IMR-90 (cell line): Measurements from ENCODE around the gene AKAP13. TPM values are rescaled to one million over a fixed set of nuclear protein-coding genes. Genes with fewer than 3 reads are reported as not detected.

Source experiments
- ATAC-seq: fragments of 200-7000 bp; cut with Tn5 transposase; 2 replicates; pipeline ENCODE4 v1.9.1; 2020; ENCODE audit warnings: low read depth, mild to moderate bottlenecking, moderate library complexity
- BruUV-seq: library from RNA; stranded (reverse); fragments of 400-500 nt; replicated peaks from 2 replicates; lab custom pipeline; 2021; lab: Mats Ljungman, UMichigan
- CTCF ChIA-PET: fragments of 300-600 bp; formaldehyde crosslinking; extraction: SDS; loops from one replicate; lab custom pipeline; 2021; ENCODE audit warnings: antibody characterized with exemption; lab: Yijun Ruan, JAX
- POLR2A ChIA-PET: fragments of 300-600 bp; sonication (Branson Sonifier 250); formaldehyde crosslinking; loops from one replicate; lab custom pipeline; 2022; ENCODE audit warnings: antibody characterized with exemption; ENCODE audit not compliant: unreplicated experiment; lab: Charles Lee
- DNase-seq: peaks from one replicate; pipeline ENCODE4 v3.0.0; 2013
- H2AFZ ChIP-seq: replicated peaks from 2 replicates; pipeline ENCODE3; 2013; ENCODE audit warnings: low read length, mild to moderate bottlenecking; ENCODE audit not compliant: poor library complexity
- H2AK5ac ChIP-seq: 2 replicates; pipeline ENCODE4 v1.6.1; 2013; ENCODE audit warnings: low read depth, low read length, inconsistent platforms
- H2AK9ac ChIP-seq: replicated peaks from 2 replicates; pipeline ENCODE3; 2013; ENCODE audit warnings: mild to moderate bottlenecking, low read depth, low read length, moderate library complexity; ENCODE audit not compliant: poor library complexity
- H2BK120ac ChIP-seq: 2 replicates; pipeline ENCODE4 v1.6.1; 2013; ENCODE audit warnings: low read depth, low read length, inconsistent platforms
- H2BK15ac ChIP-seq: 3 replicates; pipeline ENCODE4 v1.6.1; 2013; ENCODE audit warnings: low read depth, low read length, inconsistent platforms
- H2BK20ac ChIP-seq: 2 replicates; pipeline ENCODE4 v1.6.1; 2013; ENCODE audit warnings: low read depth, mild to moderate bottlenecking, inconsistent platforms, low read length, moderate library complexity
- H2BK5ac ChIP-seq: 2 replicates; pipeline ENCODE4 v1.6.1; 2013; ENCODE audit warnings: mild to moderate bottlenecking, low read depth, low read length, inconsistent platforms; ENCODE audit not compliant: poor library complexity, severe bottlenecking
- H3K14ac ChIP-seq: replicated peaks from 2 replicates; pipeline ENCODE4 v1.6.1; 2013; ENCODE audit warnings: low read depth, low read length, inconsistent platforms
- H3K18ac ChIP-seq: 2 replicates; pipeline ENCODE4 v1.6.1; 2013; ENCODE audit warnings: low read depth, low read length, control low read depth
- H3K23ac ChIP-seq: 2 replicates; pipeline ENCODE4 v1.6.1; 2013; ENCODE audit warnings: low read depth, low read length, inconsistent platforms
- H3K27ac ChIP-seq: 2 replicates; pipeline ENCODE4 v1.5.1; 2013; ENCODE audit warnings: mild to moderate bottlenecking, control low read depth, low read length; ENCODE audit not compliant: insufficient read depth
- H3K27me3 ChIP-seq: 2 replicates; pipeline ENCODE4 v1.6.1; 2013; ENCODE audit warnings: low read length; ENCODE audit not compliant: control insufficient read depth, insufficient read depth
- H3K36me3 ChIP-seq: 2 replicates; pipeline ENCODE4 v1.6.1; 2013; ENCODE audit warnings: low read length, mixed read lengths; ENCODE audit not compliant: control insufficient read depth, insufficient read depth
- H3K4ac ChIP-seq: 2 replicates; pipeline ENCODE4 v1.6.1; 2013; ENCODE audit warnings: low read depth, low read length, inconsistent platforms
- H3K4me1 ChIP-seq: 2 replicates; pipeline ENCODE4 v1.6.1; 2013; ENCODE audit warnings: low read length, mixed read lengths; ENCODE audit not compliant: control insufficient read depth, insufficient read depth
- H3K4me2 ChIP-seq: 2 replicates; pipeline ENCODE4 v1.6.1; 2013; ENCODE audit warnings: low read depth, mild to moderate bottlenecking, control low read depth, low read length, moderate library complexity
- H3K4me3 ChIP-seq: 2 replicates; pipeline ENCODE4 v1.5.1; 2013; ENCODE audit warnings: low read depth, mild to moderate bottlenecking, control low read depth, low read length, moderate library complexity; ENCODE audit not compliant: insufficient read depth
- H3K56ac ChIP-seq: 2 replicates; pipeline ENCODE4 v1.6.1; 2013; ENCODE audit warnings: low read length, inconsistent platforms; ENCODE audit not compliant: insufficient read depth; ENCODE audit errors: extremely low read depth
- H3K79me1 ChIP-seq, 2 experiments: 2 replicates each; pipeline ENCODE4 v1.6.1; 2013; ENCODE audit warnings: low read length in 2 of 2, inconsistent platforms in 1 of 2, low read depth in 1 of 2
- H3K9ac ChIP-seq: 2 replicates; pipeline ENCODE4 v1.6.1; 2013; ENCODE audit warnings: low read depth, low read length, control low read depth
- H3K9me1 ChIP-seq: 2 replicates; pipeline ENCODE4 v1.6.1; 2013; ENCODE audit warnings: low read length, inconsistent platforms; ENCODE audit not compliant: insufficient read depth
- H3K9me3 ChIP-seq: 2 replicates; pipeline ENCODE4 v1.6.1; 2013; ENCODE audit warnings: low read length; ENCODE audit not compliant: control insufficient read depth, insufficient read depth
- H4K20me1 ChIP-seq: 2 replicates; pipeline ENCODE4 v1.6.1; 2013; ENCODE audit warnings: low read length, inconsistent platforms; ENCODE audit not compliant: insufficient read depth
- H4K5ac ChIP-seq: 2 replicates; pipeline ENCODE4 v1.6.1; 2013; ENCODE audit warnings: mild to moderate bottlenecking, low read depth, low read length, control low read depth
- H4K8ac ChIP-seq, 2 experiments: 2 replicates each; pipeline ENCODE4 v1.6.1; 2013; ENCODE audit warnings: low read depth in 2 of 2, low read length in 2 of 2, control low read depth in 1 of 2, inconsistent platforms in 1 of 2
- H4K91ac ChIP-seq: 2 replicates; pipeline ENCODE4 v1.6.1; 2013; ENCODE audit warnings: low read depth, low read length, inconsistent platforms; ENCODE audit not compliant: insufficient read depth
- BHLHE40 ChIP-seq: fragments of 150-350 bp; IDR thresholded peaks from 2 replicates; pipeline ENCODE4 v1.6.1; 2016; ENCODE audit warnings: mild to moderate bottlenecking, low read depth, low read length
- CHD1 ChIP-seq: IDR thresholded peaks from 2 replicates; pipeline ENCODE4 v1.6.1; 2012; ENCODE audit warnings: low read depth, low read length, improper control_type of control experiment
- FOS ChIP-seq: fragments of 150-350 bp; IDR thresholded peaks from 2 replicates; pipeline ENCODE4 v1.6.1; 2016; ENCODE audit warnings: low read depth, low read length
- RCOR1 ChIP-seq: IDR thresholded peaks from 2 replicates; pipeline ENCODE4 v1.6.1; 2012; ENCODE audit warnings: mild to moderate bottlenecking, low read length, improper control_type of control experiment; ENCODE audit not compliant: insufficient replicate concordance
- RFX5 ChIP-seq: IDR thresholded peaks from 2 replicates; pipeline ENCODE4 v1.8.0; 2012; ENCODE audit warnings: low read depth, mild to moderate bottlenecking, low read length, moderate library complexity
- WGBS, 2 experiments: methylation state at CpG; one replicate each; pipeline versions ENCODE4 v1.1.5 to v1.1.7; 2013; ENCODE audit warnings: missing lambda C conversion rate in 2 of 2; ENCODE audit not compliant: insufficient read length in 1 of 2; ENCODE audit errors: extremely low coverage in 2 of 2; 5-methylcytosine and 5-hydroxymethylcytosine counted together
- dilution Hi-C: fragments of 300-500 bp; cut with HindIII; formaldehyde crosslinking; loops from one replicate; pipeline ENCODE4 v1.14.3; 2018; ENCODE audit warnings: low sequenced_read_pairs; ENCODE audit not compliant: unreplicated experiment
- in situ Hi-C: fragments of 300-500 bp; cut with MboI; formaldehyde crosslinking; loops from 3 replicates; pipeline ENCODE4 v1.14.3; 2019; ENCODE audit warnings: low sequenced_read_pairs, inconsistent platforms, mixed read lengths
- intact Hi-C: fragments of 100-400 bp; cut with micrococcal nuclease; formaldehyde crosslinking; loops from 2 replicates; pipeline ENCODE4 v1.10.0; 2022
- polyA plus RNA-seq, 3 experiments: library from polyadenylated mRNA; depleted of rRNA; stranded (reverse); fragments of >200 nt; gene quantifications; 2 replicates each; pipeline ENCODE4 v1.2.3, GENCODE V29; 2012; ENCODE audit warnings: low replicate concordance in 1 of 3
- total RNA-seq: library from RNA; depleted of rRNA; stranded (reverse); fragments of >200 nt; gene quantifications from 2 replicates; pipeline ENCODE4 v1.2.3, GENCODE V29; 2012
- TF ChIP-seq, protein P1 (sequence below): fragments of 150-350 bp; IDR thresholded peaks from 2 replicates; pipeline ENCODE4 v1.6.1; 2017; ENCODE audit warnings: mild to moderate bottlenecking, antibody characterized with exemption, low read length, low read depth
- TF ChIP-seq, protein P2 (sequence below): conservative IDR thresholded peaks from 2 replicates; pipeline ENCODE4 v1.5.1; 2012; ENCODE audit warnings: mild to moderate bottlenecking, low read depth, low read length, improper control_type of control experiment

Gene AKAP13
- total and polyA plus RNA-seq, 2 of the 4 experiments (the other 2 are of a cell fraction) = 10.4 to 46.4 TPM

DNA sequence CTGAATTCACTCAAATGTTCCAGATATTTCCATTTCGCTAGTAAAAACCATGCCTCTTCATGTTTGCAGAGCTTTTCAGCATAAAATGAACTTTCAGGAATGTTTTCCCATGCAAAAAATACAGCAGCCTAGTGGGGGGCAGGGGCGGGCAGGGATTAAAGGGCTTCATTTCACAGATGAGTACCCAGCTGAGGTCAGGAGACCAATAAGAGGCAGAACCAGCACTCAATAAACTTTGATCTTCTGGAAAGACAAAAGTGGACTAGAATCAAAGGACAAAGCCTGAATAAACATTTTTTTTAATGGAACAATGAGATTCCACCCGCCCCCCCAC is 406.3 kb downstream of the AKAP13 start:
- Histone ChIP-seq H3K27ac (no peak overlapping the region), H3K9ac (no peak overlapping the region), H2BK15ac (no peak overlapping the region), H3K4me1 (peaks cover 16% of the 10 kb centered on the region), H4K8ac (no peak overlapping the region), H3K27me3 (no peaks in the 10 kb centered on the region), H3K23ac (no peak overlapping the region), H4K5ac (no peak overlapping the region), H2AK5ac (no peak overlapping the region), H3K9me1 (peaks cover 13% of the 10 kb centered on the region), H3K4ac (no peak overlapping the region), H4K20me1 (peaks cover 12% of the 10 kb centered on the region), H3K18ac (no peak overlapping the region), H2BK20ac (no peak overlapping the region), H3K4me2 (no peak overlapping the region), H2AK9ac (no peak overlapping the region), H3K56ac (no peak overlapping the region), H2BK5ac (no peak overlapping the region), H3K14ac (no peak overlapping the region), H3K79me1 (peaks cover 25 to 57% of the 10 kb centered on the region in 2 experiments; a peak in 3 of 4 replicates), H2AFZ (no peak overlapping the region), H3K36me3 (no peaks in the 10 kb centered on the region), H4K91ac (no peak overlapping the region), H2BK120ac (no peak overlapping the region), H3K4me3 (no peak overlapping the region), H3K9me3 (no peaks in the 10 kb centered on the region)
- intact Hi-C loops (no loop called here), dilution Hi-C loops (no loop called here), in situ Hi-C loops (no loop called here)
- ChIA-PET CTCF (no interaction called here), POLR2A (no interaction called here)
- ATAC-seq (no peak), DNase-seq (no peak)
- no peak for TF ChIP-seq CHD1
- no peak for TF ChIP-seq BHLHE40
- TF ChIP-seq, protein P1, sequence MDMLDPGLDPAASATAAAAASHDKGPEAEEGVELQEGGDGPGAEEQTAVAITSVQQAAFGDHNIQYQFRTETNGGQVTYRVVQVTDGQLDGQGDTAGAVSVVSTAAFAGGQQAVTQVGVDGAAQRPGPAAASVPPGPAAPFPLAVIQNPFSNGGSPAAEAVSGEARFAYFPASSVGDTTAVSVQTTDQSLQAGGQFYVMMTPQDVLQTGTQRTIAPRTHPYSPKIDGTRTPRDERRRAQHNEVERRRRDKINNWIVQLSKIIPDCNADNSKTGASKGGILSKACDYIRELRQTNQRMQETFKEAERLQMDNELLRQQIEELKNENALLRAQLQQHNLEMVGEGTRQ = no peak
- TF ChIP-seq, protein P2, sequence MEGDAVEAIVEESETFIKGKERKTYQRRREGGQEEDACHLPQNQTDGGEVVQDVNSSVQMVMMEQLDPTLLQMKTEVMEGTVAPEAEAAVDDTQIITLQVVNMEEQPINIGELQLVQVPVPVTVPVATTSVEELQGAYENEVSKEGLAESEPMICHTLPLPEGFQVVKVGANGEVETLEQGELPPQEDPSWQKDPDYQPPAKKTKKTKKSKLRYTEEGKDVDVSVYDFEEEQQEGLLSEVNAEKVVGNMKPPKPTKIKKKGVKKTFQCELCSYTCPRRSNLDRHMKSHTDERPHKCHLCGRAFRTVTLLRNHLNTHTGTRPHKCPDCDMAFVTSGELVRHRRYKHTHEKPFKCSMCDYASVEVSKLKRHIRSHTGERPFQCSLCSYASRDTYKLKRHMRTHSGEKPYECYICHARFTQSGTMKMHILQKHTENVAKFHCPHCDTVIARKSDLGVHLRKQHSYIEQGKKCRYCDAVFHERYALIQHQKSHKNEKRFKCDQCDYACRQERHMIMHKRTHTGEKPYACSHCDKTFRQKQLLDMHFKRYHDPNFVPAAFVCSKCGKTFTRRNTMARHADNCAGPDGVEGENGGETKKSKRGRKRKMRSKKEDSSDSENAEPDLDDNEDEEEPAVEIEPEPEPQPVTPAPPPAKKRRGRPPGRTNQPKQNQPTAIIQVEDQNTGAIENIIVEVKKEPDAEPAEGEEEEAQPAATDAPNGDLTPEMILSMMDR = no peak
- no peak for TF ChIP-seq RCOR1
- no peak for TF ChIP-seq FOS
- no peak for TF ChIP-seq RFX5
- no TSS peak for BruUV-seq
- 100% methylated on average over 1 of the region's 3 CpGs; no CpG with 5 or more reads in 1 of the 2 experiments for WGBS, 2 experiments
